Mucosa of descending colon (tissue), 3 donors: ENCODE results near the gene TMEM218. TPM values are rescaled to one million over a fixed set of nuclear protein-coding genes. Genes with fewer than 3 reads are reported as not detected.

Experiments used
- ATAC-seq: fragments of 200-7000 bp; cut with Tn5 transposase; one replicate; pipeline ENCODE4 v1.9.1; 2020; ENCODE audit warnings: mild to moderate bottlenecking, moderate library complexity
- DNase-seq, 3 donors: peaks; one replicate each; pipeline ENCODE4 v3.0.0-alpha.2; 2020
- H3K36me3 ChIP-seq: fragments of 200-600 bp; one replicate; pipeline ENCODE4 v1.8.0; 2021; ENCODE audit warnings: low read depth, mild to moderate bottlenecking
- H3K4me1 ChIP-seq: fragments of 200-600 bp; one replicate; pipeline ENCODE4 v1.8.0; 2021; ENCODE audit warnings: low read depth, mild to moderate bottlenecking
- H3K4me3 ChIP-seq: fragments of 200-600 bp; one replicate; pipeline ENCODE4 v1.8.0; 2021; ENCODE audit warnings: mild to moderate bottlenecking
- H3K9me3 ChIP-seq: fragments of 200-600 bp; one replicate; pipeline ENCODE4 v1.8.0; 2021; ENCODE audit warnings: mild to moderate bottlenecking
- CTCF ChIP-seq: fragments of 200-600 bp; IDR thresholded peaks from one replicate; pipeline ENCODE4 v1.8.0; 2022; ENCODE audit warnings: antibody characterized with exemption, mild to moderate bottlenecking
- intact Hi-C, 2 donors: fragments of 100-400 bp; cut with DNase I in 1 of 2; cut with micrococcal nuclease in 1 of 2; formaldehyde crosslinking; loops; one replicate each; pipeline versions ENCODE4 v1.11.0 to v1.11.1; 2022; cut with DNase I, micrococcal nuclease
- total RNA-seq, 3 donors: library from RNA; stranded (reverse); fragmentation: NEBNext Ultra II Directional in 2 of 3; extraction: Animal tissue kit (Norgen Biotek cat#: 25700) in 2 of 3; gene quantifications; one replicate each; pipeline versions ENCODE4 v1.2.1 to v1.2.4, GENCODE V29; 2021 to 2023
- donor health status: DM: no; HTN: no; CAD: no; lungs with moderate emphysema.
- donor health status: DM: no; HTN: no; CAD: no.
- donor health status: DM: no; HTN: yes; CAD: no.

TMEM218 gene
- total RNA-seq, 3 donors from 2014 or later = 12.5 to 16.9 (median 16.1) TPM

GRCh38 chr11:125078516-125079140 lies 32.8 kb downstream of the TMEM218 start:
- TF ChIP-seq CTCF = no peak
- DNase-seq (no peak), ATAC-seq (no peak)
- Histone ChIP-seq H3K4me3 (no peak overlapping the region), H3K36me3 (no peaks in the 10 kb centered on the region), H3K9me3 (no peaks in the 10 kb centered on the region), H3K4me1 (no peaks in the 10 kb centered on the region)
- intact Hi-C loops = no loop called here

GRCh38 chr11:125078016-125078415 lies 33.4 kb downstream of the TMEM218 start:
- no peaks in the 10 kb centered on the region for H3K9me3 ChIP-seq
- no peak for ATAC-seq
- intact Hi-C loops = no loop called here
- H3K4me1 ChIP-seq = no peaks in the 10 kb centered on the region
- TF ChIP-seq CTCF = no peak
- no peak overlapping the region for H3K4me3 ChIP-seq
- no peaks in the 10 kb centered on the region for H3K36me3 ChIP-seq
- no peak for DNase-seq

GRCh38 chr11:125076378-125076945 lies 35.0 kb downstream of the TMEM218 start:
- Histone ChIP-seq H3K36me3 (no peaks in the 10 kb centered on the region), H3K9me3 (no peaks in the 10 kb centered on the region), H3K4me3 (no peak overlapping the region), H3K4me1 (peaks cover 1% of the 10 kb centered on the region)
- DNase-seq (no peak), ATAC-seq (no peak)
- TF ChIP-seq CTCF = no peak
- intact Hi-C loops = no loop called here

GRCh38 chr11:125075900-125076317 lies 35.5 kb downstream of the TMEM218 start:
- Histone ChIP-seq H3K4me1 (peaks cover 4% of the 10 kb centered on the region), H3K36me3 (no peaks in the 10 kb centered on the region), H3K9me3 (no peaks in the 10 kb centered on the region), H3K4me3 (no peak overlapping the region)
- intact Hi-C loops = no loop called here
- TF ChIP-seq CTCF = no peak
- no peak for ATAC-seq
- no peak for DNase-seq

GRCh38 chr11:125075242-125075625 lies 36.2 kb downstream of the TMEM218 start:
- no peak for DNase-seq
- intact Hi-C loops = no loop called here

More at GRCh38 chr11:125075242-125075625, 36.2 kb downstream of the TMEM218 start:
- Histone ChIP-seq H3K4me1 (peaks cover 4% of the 10 kb centered on the region), H3K9me3 (no peaks in the 10 kb centered on the region), H3K36me3 (no peaks in the 10 kb centered on the region), H3K4me3 (no peak overlapping the region)
- no peak for ATAC-seq
- TF ChIP-seq CTCF = no peak
